Upper lobe of left lung (tissue), 4 donors: ENCODE measurements around the gene DLL4.

Experiments
- EP300 ChIP-seq, 4 donors: sonication (generic); formaldehyde crosslinking; IDR thresholded peaks; one replicate each; pipeline ENCODE4 v1.5.1; 2017; ENCODE audit warnings: antibody characterized with exemption in 4 of 4, control low read depth in 2 of 4
- POLR2A ChIP-seq, 4 donors: fragments of 450-650 bp; IDR thresholded peaks; one replicate each; pipeline ENCODE4 v1.5.1; 2016 to 2017; ENCODE audit warnings: antibody characterized with exemption in 4 of 4, mild to moderate bottlenecking in 2 of 4
- POLR2AphosphoS5 ChIP-seq, 2 donors: sonication (generic); formaldehyde crosslinking; IDR thresholded peaks; one replicate each; pipeline ENCODE4 v1.5.1; 2017; ENCODE audit warnings: antibody characterized with exemption in 2 of 2
- TF ChIP-seq, protein P1 (sequence below), 6 experiments: fragments of 450-650 bp in 4 of 6; fragments of 200-600 bp in 2 of 6; sonication (generic) in 2 of 6; IDR thresholded peaks; one replicate each; pipeline ENCODE4 v1.5.1; 2016 to 2019; ENCODE audit warnings: antibody characterized with exemption in 6 of 6

DNA sequence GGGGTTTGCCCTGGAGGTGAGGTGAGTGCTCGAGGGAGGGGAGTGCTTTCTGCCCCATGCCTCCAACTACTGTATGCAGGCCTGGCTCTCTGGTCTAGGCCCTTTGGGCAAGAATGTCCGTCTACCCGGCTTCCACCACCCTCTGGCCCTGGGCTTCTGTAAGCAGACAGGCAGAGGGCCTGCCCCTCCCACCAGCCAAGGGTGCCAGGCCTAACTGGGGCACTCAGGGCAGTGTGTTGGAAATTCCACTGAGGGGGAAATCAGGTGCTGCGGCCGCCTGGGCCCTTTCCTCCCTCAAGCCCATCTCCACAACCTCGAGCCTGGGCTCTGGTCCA lies 9.4 kb downstream of the DLL4 start:
- TF ChIP-seq, protein P1, sequence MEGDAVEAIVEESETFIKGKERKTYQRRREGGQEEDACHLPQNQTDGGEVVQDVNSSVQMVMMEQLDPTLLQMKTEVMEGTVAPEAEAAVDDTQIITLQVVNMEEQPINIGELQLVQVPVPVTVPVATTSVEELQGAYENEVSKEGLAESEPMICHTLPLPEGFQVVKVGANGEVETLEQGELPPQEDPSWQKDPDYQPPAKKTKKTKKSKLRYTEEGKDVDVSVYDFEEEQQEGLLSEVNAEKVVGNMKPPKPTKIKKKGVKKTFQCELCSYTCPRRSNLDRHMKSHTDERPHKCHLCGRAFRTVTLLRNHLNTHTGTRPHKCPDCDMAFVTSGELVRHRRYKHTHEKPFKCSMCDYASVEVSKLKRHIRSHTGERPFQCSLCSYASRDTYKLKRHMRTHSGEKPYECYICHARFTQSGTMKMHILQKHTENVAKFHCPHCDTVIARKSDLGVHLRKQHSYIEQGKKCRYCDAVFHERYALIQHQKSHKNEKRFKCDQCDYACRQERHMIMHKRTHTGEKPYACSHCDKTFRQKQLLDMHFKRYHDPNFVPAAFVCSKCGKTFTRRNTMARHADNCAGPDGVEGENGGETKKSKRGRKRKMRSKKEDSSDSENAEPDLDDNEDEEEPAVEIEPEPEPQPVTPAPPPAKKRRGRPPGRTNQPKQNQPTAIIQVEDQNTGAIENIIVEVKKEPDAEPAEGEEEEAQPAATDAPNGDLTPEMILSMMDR (IDR thresholded peaks at IDR 0.05), result no peak
- no peak for TF ChIP-seq POLR2A (IDR thresholded peaks at IDR 0.05)
- no peak for TF ChIP-seq EP300 (IDR thresholded peaks at IDR 0.05)
- no peak for TF ChIP-seq POLR2AphosphoS5 (IDR thresholded peaks at IDR 0.05)
